Glomerular endothelial cell (primary cell): Measurements from ENCODE around the gene PPP1R13L. TPM values are rescaled to one million over a fixed set of nuclear protein-coding genes. Genes with fewer than 3 reads are reported as not detected.
A peak's percentile ranks its signal among the peaks of the same experiment; 100 is the strongest.
"Not testable (repeated sequence)": the region's sequence is repeated elsewhere in the genome, so short reads cannot be mapped to it uniquely, and the experiment has no call there.

Experiments
- DNase-seq: peaks from one replicate; pipeline ENCODE4 v3.0.0-alpha.2; 2011; ENCODE audit warnings: low read depth, low spot score; ENCODE audit errors: extremely low read depth
- total RNA-seq: library from RNA; depleted of rRNA; stranded (reverse); fragments of >200 nt; gene quantifications from 2 replicates; pipeline ENCODE4 v1.2.3, GENCODE V29; 2015

Gene PPP1R13L
- total RNA-seq, 1 donor from 2014 or later = 44.6 TPM

DNA sequence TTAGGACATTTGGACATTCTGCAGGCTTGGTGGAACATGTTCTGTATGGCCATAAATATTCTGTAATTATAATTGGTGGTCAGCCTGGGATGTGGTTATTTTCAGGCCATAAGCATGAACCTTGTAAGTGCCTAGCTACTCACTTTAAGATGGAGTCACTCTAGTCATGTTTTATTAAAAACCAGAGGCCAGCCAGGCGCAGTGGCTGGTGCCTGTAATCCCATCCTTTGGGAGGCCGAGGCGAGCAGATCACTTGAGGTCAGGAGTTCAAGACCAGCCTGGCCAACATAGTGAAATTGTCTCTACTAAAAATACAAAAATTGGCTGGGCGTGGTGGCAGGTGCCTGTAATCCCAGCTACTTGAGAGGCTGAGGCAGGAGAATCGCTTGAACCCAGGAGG lies 2.7 kb upstream of the PPP1R13L start:
- not testable (repeated sequence) for DNase-seq

GRCh38 chr19:45407091-45407375 lies 2.2 kb upstream of the PPP1R13L start:
- no peak for DNase-seq

DNA sequence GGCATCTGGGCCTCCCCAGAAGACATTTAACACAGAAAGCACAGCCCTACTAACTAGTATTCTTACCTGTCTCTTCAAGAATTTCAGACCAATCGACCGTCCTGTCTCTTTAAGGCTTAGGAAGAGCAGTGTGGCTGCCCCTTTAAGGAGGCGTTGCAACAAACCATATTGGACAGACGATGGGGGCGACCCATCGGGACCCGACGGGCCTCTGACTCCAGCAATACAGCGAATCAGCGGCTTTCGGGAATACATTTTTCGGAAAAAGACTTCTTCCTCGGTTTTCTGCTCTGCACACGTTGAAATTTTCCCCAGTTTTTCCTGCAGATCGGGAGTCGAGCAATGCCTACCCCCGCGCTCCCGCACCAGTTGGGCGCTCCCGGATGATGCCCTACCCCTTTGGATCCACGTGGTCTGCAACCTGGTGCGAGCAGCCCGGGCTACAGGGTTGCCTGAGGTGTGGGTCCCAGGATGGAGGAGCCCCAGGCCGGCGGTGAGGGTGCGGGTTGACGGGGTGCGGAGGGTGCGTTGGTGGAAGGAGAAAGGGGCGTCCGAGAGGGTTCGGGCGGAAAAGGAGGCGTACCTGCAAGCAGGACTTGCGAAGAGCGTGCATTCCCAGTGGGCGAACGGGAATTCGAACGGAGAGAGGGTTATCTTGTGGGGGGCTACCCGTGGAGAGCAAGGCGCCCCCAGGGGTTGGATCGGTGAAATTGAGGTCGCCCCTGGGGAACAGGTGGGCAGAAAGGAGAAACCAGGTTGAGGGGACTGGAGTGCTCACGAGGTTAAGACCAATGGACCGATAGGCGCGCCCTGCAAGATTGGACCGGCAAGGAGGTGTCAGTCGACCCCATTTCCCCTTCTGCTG lies 1.6 kb upstream of the PPP1R13L start, which contains the start of gene POLR1G:
Gene POLR1G, plus strand, starts transcription at position 419 of the 865 bp plus-strand sequence. Its CDS starts 53 bp downstream, at position 472.
- peak; percentile 56 for DNase-seq

DNA sequence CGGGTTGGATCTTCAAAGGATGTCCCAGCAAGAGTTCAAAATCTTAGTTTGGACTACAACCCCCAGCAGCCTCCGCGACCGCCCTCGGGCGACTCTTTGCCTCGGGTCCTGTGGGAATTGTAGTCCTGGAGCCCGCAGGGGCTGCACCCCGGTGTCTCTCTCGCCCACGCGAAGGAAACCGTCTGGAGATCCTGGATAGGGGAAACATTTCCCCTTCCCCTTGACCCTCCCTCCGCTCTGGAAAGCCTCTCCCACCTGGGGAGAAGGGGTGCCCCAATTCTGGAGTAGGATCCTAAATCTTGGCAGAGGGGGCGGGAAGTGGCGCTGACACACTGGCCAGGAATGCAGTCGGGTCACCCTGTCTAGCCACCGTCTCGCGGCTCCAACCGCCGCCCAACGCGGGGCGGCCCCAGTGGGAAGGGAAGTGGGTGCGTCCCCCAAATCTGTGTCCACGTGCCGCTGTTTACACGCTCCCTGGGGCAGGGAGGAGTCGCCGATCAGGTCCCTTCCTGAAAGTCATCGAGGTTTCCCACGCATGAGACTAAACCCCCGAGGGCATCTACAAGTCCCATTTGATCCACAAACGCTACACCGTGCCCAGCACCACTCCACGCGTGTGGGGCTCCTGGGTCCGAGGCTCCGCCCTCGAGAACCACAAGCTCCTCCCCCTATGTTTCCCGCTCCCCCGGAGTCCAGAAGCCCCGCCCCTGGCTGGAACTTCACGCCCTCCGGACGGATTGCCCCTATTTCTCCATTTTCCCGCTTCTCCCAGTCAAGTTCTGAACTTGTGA lies 761 bp upstream of the PPP1R13L start:
- peak; percentile 52 for DNase-seq

DNA sequence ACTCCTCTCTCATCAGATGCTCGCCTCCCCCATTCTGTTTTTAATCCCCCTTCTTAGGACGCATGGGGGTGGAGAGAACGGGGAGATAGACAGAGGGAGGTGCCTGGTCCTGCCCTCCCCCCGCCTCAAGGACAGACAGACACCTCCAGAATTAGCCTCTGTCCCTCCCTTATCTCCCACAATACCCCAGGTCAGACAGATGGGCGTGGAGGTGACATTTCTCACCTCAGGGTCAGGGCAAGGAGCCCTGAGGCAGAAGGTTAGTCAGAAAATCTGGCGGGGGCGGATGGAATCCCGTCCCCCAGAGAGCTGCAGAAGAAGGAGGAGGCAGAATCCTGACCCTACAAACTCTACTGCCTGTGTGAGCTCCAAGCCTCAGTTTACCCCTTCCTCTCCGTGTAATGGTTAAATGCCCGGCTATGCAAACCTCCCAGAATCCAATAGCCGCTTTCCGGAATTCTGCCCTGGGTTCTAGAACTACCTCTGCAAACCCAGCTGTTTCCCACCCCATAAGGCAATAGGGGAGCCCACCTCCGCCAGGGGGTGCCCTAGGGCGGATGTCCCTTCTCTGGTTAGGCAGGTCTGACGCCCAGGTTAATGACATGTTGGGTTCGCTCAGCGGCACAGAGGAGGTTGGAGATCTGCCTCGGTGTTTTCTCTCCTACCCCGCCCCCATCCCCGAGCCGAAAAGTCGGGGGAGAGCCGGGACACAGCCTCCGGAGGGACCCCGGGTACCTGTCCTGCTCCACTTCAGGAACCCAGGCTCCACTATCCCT lies 900 bp downstream of the PPP1R13L start:
- no peak for DNase-seq

DNA sequence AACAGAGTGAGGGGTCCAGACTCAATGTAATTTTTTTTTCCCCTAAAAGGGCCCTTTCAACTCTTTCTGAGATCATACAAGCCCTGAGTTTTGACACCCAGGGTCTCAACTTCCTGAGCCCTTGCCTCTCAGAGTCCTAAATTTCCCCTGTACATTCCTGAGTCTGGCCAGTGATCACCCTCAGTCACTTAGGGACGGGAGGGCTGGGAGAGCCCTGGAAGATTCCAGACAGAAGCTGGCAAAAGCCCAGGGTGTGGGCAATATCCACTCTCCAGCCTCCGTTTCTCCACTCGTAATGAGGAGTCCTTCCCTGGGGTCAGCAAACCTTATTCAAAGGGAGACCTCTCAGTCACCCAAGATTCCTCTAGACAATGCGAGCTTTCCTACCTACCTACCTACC lies 1.6 kb downstream of the PPP1R13L start:
- DNase-seq = no peak

DNA sequence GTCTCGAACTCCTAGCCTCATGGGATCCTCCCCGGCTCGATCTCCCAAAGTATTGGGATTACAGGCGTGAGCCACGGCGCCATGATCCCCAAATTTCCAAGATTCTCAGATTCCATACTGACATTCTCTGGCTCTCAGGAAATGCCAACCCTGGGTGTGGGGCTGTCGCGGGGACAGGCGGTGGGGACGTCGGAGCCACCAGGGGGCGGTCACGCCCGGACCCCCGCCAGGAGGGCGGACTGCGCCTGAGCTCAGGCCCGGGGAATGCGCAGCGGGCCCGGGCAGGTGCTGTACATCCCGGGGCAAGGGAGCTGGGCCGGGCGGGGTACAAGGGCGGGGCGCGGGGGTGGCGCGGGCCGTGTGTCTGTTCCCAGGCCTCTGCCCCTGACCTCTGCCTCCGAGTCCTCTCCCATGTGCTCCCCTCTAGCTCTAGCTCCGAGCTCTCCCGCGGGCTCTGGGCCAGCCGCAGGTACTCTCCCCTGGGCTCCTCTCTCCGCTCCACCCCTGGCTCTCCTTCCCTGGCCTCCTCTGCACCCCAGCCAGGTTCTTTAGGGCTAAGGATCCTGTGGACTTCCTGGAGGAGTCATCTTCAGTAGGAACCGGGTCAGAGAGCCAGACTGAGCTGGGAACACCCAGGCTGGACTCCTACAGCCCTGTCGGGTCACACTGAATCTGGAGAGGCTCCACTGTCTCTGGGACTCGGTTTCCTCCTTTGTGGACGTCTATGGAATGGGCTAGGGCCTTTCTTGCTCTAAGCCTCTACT lies 2.4 kb downstream of the PPP1R13L start:
- DNase-seq = no peak

GRCh38 chr19:45401815-45402214 lies 3.1 kb downstream of the PPP1R13L start:
- DNase-seq = no peak

GRCh38 chr19:45400192-45400591 lies 4.7 kb downstream of the PPP1R13L start:
- DNase-seq = no peak

- no peak for DNase-seq
Measured at GRCh38 chr19:45395821-45396617, 8.8 kb downstream of the PPP1R13L start.

DNA sequence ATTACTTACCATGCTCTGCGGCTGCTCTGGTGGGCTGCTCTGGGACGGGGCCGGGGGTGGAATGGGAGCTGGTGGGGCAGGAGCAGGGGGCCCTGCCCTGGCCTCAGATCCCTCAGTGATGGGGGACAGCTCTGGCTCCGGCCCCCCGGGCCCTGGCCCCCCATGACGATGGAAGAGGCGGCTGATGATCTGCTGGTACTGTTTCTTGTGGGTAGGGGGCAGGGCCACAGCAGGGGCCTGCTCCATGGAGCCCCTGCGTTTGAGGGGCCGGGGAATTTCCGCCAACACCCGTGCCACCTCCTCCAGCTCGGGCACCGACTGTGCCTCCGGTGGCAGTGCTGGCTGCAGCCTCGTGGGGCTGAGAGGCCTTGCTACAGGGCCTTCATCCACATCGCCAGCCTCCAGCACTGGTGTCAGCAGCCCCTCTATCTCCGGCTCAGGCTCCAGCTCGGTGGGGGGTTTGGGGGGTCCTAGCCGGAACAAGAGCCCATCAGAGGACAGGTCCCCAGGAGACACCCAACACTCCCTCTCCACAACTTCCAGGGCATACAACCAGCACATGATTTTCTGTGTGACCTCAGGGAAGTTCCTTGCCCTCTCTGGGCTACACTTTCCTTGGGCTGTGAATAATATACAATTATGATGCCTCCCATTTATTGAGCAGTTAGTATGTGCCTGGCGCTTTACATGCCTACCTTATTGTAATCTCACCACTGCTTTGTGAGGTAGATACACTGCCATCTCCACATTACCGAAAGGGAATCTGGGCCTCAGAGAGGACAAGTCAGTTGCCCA lies 12.8 kb downstream of the PPP1R13L start:
- DNase-seq = no peak

DNA sequence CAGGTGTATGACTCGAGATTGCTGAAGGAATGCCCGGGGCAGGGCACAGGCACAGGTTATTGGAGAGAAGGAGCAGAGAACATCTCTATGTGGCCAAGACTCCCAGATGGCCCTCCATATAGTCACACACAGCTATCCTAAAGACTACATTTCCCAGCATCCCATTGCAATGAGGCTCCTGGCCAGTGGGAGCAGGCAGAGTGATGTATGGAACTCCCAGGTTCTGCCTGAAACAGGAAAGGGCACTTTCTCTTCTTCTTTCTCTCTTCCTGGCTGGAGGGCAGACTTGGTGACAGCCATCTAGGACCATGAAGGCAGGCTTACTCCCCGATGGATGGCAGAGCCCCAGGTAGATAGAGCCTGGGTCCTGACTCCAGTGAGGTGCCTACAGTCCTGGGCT lies 13.5 kb downstream of the PPP1R13L start:
- DNase-seq = no peak

- DNase-seq = no peak
Measured at GRCh38 chr19:45385392-45386221, 19.3 kb downstream of the PPP1R13L start.

DNA sequence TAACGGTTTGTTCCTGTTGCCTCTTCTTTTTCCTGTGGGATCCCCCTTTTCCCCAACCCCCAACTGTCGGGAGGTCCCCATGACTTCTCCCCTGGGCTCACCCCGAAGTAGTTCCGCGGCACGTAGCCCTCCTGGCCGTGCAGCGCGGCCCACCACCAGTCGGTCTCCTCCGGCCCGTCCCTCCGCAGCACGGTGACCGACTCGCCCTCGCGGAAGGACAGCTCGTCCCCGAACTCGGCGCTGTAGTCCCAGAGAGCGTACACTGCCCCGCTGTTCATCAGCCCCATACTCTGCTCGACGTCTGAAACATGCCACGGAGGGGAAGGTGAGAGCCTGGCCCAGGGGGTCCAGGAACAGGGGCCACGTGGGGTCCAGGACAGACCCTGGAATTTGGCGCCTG lies 22.4 kb downstream of the PPP1R13L start:
- no peak for DNase-seq

GRCh38 chr19:45380107-45380506 lies 24.8 kb downstream of the PPP1R13L start:
- DNase-seq = no peak

DNA sequence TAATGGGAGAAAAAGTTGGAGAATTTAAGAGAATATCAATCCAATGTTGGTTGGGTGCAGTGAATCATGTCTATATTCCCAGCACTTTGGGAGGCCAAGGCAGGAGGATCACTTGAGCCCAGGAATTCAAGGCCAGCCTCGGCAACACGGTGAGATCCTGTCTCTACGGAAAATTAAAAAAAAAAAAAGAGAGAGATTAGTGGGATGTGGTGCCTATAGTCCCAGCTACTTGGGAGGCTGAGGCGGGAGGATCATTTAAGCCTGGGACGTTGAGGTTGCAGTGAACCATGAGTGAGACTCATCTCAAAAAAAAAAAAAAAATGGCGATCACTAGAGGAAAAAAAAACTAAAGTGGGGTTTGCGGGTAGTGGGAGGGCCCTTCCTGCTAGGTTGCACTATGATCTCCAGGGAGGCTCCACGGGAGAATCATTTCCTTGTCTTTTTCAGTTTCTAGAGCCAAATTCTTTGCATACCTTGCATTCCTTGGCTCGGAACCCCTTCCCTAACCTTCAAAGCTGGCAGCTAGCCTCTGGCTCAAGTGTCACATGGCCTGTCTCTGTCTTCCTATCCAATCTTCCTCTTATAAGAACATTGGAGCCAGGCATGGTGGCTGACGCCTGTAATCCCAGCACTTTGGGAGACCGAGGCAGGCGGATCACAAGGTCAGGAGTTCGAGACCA lies 28.7 kb downstream of the PPP1R13L start:
- peak; percentile 86 for DNase-seq

GRCh38 chr19:45370410-45371204 lies 34.3 kb downstream of the PPP1R13L start, which contains the start of gene ERCC2:
ERCC2 (minus strand) TSS chr19:45370573; CDS start chr19:45370540, 33 bp downstream.
- peak; percentile 93 for DNase-seq
